ENCODE measurements around the gene INCENP.
A peak's percentile ranks its signal among the peaks of the same experiment; 100 is the strongest.
"Not testable (repeated sequence)": the region's sequence is repeated elsewhere in the genome, so short reads cannot be mapped to it uniquely, and the experiment has no call there.

INCENP gene

GRCh38 chr11:62123669-62124185 lies at the start of gene INCENP:
TSS of gene INCENP (plus strand) at chr11:62124011. CDS start at chr11:62128162, 4,151 bp downstream.
- DNase-seq: peak; percentile 100

DNA sequence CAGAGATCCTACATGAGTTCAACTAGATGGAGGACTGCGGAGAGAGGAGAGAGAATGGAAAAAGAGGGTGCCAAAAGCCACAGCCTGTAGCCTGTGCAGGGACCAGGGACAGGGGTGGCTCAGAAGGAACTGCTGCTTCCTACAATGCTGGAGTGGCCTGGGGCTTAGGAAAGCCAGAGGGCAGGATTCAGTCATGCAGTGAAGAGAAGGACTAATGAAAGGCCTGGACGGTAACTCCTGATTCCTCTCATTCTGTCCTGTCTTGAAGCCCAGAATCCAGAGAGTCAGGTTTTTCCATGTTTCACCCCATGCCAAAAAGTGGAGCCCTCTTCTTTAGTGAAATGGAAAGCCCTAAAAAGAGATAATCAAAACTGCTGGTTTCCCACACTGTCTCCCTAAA lies 48.4 kb upstream of the INCENP start:
- DNase-seq: no peak

DNA sequence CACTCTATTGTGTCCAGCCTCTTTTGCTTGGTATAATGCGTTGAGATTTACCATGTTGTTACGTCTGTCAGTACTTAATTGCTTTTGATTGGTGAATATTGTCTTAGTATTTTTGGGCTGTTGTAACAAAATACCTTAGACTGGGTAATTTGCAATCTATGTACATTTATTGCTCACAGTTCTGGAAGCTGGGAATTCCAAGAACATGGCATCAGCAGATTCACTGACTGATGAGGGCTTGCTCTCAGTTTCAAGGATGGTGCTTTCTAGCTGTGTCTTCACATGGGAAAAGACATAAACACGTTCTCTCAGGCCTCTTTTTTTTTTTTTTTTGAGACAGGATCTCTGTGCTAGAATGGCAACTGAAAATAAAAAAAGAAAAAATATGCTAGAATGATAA lies 46.7 kb upstream of the INCENP start:
- no peak for DNase-seq

DNA sequence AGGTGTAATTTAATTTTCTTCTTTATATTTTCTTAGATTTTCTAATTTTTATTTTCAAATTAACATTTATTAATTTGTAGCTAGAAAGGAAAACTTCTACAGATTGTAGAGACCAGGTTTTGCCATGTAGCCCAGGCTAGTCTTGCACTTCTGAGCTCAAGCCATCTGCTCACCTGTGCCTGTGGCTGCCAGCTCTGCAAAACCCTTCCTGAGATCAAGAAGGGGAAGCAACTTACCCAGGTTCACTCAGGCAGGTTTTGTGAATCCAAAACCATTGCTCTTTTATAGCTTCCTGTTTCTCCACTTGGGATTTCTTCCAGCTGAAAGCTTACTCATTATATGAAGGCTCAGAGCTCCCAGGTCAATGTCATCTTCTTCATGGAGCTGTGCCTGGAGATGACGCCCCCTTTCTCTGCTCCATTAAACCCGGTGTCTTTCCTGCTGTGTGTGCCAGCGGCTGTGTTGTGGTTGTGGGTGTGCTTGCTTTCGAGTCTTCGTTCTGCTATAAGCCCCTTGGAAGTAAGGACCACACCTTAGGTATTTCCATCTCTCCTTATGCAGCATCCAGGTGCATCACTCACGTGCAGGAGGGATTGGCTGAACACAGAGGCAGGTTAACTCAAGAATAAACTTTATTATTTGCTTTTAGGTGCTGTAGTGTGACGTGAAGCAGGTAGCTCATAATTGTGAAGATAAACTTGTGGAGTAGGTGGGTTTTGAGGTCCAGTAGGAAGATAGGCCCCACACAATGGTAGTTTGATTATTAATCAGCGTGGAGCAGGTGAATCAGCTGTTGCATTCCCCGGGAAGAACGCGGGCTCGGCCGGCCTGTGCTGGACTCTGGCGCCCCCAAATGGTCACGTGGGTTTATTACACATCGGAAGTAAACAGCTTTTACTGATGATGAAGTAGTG lies 42.2 kb upstream of the INCENP start:
- peak; percentile 61 to 84 for DNase-seq

- DNase-seq: no peak
These were observed 41.5 kb upstream of the INCENP start for GRCh38 chr11:62082292-62082657.

DNA sequence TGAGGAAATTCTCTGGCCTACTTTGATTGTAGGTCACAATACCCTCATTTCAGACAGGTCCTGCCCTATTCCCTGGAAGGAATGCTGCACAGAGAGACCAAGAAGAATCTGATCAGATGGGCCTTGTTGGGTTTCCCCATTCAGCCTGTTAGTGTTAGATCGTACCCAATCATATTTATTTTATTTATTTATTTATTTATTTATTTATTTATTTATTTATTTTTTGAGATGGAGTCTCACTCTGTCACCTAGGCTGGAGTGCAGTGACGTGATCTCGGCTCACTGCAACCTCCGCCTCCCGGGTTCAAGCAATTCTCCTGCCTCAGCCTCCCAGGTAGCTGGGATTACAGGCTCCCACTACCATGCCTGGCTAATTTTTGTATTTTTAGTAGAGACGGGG lies 39.0 kb upstream of the INCENP start:
- not testable (repeated sequence) for DNase-seq

DNA sequence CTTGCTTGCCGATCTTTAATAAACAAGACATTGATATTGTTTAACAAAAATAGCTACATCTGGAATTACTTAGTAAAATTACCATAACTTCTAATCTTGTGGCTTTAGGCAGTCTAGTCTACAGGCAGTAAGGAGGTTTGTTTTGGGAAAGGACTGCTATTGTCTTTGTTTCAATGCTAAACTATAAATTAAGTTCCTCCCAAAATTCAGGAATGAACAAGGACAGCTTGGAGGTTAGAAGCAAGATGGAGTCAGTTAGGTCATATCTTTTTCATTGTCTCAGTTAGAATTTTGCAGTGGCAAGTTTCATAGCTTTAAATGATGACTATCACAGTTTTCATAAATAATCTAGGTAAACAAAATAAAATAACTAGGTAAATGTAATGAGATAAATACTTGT lies 36.1 kb upstream of the INCENP start:
- no peak for DNase-seq

DNA sequence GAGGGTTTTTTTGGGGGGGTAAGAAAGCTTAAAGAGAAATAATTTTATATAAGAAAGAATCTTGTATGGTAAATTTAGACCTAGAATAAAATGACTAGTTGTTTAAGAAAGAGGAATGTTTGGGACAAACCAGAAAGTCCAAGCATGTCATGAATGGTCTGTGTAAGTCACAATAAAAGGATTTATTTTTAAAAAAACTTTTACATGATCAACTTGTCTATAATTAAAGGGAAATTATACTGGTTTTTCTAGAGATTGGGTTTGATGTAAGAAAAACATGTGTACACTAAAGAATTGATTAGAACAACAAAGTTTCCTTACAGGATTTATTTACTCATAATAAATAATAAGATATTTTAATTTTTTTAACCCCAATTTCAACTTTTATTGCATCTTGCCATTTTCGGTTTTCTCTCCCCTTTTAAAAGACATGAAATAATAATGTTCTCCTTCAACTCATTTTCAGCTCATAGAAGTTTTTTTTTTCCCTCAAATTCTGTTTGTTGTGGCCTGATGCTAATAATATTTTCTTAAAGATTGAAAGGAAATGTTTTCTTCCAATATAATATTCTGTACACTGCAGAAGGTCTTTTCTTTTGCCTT lies 35.4 kb upstream of the INCENP start:
- DNase-seq: no peak

DNA sequence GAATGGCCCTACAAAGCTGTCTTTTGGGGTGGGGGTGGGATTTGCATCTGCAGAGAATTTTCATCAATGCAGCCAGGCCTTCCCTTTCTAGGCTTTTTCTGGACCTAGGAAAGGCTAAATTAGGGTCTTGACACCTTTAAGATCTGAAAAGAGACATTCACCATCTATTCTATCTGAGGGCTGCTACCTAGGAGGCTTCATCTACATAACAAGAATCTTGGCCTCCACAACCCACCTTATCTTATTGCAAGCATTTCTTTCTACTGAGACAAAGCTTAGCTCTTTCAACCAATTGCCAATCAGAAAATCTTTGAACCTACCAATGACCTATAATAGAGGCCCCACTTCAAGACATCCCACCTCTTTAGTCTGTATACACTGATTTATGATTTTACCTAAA lies 20.7 kb upstream of the INCENP start:
- no peak for DNase-seq

- no peak for DNase-seq
These were observed 19.8 kb upstream of the INCENP start for GRCh38 chr11:62103986-62104385.

DNA sequence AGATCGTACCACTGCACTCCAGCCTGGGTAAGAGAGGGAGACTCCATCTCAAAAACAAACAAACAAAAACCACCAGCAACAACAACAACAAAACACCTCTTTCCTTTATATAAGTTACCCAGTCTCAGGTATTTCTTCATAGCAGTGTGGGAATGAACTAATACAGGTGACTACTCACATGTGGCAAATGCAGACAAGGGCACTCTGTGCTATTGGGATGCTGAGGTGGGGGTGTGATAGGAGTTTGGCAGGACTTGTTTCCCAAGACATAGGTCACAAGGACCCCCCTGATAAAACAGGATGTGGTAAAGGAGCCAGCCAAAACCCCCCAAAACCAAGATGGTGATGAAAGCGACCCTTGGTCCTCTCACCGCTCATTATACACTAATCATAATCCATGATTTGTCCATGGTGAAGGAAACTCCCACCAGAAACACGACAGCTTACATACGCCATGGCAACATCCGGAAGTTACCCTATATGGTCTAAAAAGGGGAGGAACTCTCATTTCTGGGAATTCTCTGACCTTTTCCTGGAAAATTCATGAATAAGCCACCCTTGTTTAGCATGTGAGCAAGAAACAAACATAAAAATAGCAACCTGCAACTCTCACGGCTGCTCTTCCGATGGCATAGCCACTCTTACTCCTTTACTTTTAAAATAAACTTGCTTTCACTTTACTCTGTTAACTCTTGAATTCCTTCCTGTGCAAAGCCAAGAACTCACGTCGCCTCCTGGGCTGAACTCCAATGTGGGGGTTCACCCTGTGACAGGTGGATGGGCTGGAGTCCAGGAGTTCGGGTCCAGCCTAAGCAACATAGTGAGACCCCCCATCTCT lies 18.8 kb upstream of the INCENP start:
- DNase-seq: no peak

- DNase-seq: no peak
These were observed 18.1 kb upstream of the INCENP start for GRCh38 chr11:62105667-62106191.

DNA sequence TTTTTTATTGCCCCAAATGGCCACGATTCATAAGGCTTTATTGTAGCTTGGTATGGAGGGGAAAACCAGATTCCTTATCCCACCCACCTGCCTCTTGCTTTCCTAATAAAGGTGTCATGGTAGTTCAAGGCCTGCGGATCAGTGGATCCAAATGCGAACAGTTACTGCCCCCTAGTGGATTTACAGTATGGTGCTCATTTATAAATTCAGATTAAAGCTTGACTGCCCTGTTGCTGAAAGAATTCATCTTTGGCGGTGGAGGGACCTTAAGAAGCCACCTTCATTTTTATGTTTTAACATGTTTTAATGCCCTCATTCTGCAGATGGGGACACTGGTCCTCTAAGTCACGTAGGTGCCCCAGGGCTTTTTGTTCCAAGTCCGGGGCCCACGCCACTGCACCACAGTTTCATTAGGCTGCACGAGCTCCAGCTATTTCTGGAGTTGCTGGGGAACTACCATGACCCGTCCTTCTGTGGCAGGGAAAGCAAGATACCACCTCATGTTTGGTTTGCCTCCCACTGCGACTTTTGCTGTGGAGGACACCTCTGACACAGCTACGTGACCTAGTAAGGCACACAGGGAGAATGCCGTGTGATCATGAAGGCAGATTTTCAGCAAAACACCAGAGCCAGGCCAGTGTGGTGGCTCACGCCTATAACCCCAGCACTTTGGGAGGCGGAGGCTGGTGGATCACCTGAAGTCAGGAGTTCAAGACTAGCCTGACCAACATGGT lies 15.6 kb upstream of the INCENP start:
- peak; percentile 48 to 89 for DNase-seq

DNA sequence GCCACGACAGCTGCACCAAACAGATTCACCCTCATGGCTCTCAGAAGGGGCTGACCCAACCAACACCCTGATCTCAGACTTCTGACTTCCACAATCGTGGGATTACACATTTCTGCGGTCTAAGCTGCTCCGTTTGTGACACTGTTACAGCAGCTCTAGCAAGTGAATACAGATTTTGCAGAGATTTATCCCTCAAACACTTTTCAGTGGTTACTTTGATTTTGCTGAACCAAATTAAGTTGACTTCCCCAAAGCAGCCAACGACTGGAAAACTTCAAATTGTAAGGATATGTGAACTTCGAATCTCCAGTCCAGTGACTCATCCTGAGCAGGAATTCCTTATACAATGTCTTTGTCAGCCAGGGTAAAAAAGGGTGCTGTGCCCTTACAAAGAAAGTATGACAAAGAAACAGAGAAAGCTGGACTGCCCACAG lies 14.8 kb upstream of the INCENP start:
- no peak for DNase-seq

- DNase-seq: peak; percentile 89 to 93
These were observed 8.6 kb upstream of the INCENP start for GRCh38 chr11:62115085-62115694.

DNA sequence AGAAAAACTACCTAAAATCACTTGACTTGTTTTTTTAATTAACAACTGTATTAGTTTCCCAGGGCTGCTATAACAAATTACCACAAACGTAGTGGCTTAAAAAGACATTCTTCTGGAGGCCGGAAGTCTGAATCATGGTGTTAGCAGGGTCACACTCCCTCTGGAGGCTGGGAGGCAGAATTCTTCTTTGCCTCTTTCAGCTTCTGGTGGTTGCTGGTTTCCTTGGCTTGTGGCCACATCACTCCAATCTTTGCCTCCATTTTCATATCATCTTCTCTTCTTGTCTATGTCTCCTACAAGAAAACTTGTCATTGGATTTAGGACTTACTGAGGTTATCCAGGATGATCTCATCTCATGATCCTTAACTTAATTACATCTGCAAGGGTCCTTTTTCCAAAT lies 7.4 kb upstream of the INCENP start:
- DNase-seq: no peak

GRCh38 chr11:62119569-62119968 lies 4.2 kb upstream of the INCENP start:
- no peak for DNase-seq

- DNase-seq: no peak
These were observed 3.8 kb upstream of the INCENP start for GRCh38 chr11:62120001-62120400.

GRCh38 chr11:62120431-62120830 lies 3.4 kb upstream of the INCENP start:
- no peak for DNase-seq

DNA sequence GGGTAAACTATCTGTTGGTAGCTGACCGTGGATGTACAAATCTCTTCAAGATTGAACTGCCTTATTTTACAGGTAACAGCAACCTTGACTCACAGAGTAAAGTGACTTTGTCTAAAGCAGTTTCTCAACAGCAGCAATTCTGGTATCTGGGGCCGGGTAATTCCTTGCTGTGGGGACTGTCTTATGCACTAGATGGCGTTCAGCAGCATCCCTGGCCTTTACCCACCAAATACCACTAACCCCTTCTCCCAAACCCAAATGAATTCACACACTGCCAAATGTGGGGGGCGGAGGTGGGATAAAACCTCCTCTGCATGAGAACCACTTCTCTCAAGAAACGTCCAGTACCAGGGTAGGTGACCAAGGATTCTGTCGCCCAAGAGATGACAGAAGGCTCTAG lies 1.7 kb upstream of the INCENP start:
- DNase-seq: peak; percentile 26 to 61

DNA sequence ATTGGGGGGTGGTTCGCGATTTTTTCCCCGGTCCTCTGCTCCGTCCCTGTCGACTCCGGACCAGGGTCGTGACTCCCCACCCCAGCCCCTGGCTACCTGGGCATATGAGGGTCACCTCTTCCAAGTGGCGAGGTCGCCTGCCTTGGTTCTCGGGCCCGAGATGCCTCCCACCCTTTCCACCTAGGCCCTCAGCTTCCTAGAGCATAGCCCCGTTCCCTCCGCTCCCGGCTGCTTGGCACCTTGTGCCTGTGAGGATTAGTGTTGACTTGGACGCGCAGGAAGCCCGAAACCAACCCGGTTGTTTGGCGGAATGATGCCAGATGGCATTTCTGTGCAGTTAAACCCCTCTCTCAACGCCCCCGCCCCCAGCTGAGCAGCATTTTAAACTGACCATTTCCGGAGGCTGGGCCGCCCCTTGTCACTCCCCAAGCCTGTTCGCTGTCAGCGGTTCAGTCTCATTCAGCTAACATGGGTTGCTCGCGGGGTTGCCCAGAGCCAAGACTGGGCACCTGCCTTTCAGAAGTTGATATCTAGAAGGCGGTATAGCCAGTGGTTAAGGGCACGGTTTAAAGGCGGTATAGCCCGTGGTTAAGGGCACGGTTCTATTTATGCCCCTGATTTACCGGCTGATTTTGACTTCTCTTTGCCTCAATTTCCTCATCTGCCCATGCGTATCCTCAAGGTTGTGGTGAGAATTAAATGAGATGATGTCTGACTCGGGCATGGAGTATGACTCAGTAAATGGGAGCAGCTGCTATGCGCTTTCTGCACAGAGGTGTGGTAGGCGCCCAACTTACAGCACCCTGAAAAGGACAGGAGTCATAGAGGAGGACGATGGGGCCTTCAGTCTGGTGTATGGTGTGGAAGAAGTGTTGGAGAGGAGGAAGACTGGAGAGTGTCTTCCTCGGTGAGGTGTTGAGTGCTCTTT lies 639 bp downstream of the INCENP start:
- DNase-seq: peak; percentile 12 to 56

Data from NCI-H526 (cell line).